ENCODE data around the gene FCGBP.

The FCGBP gene

DNA sequence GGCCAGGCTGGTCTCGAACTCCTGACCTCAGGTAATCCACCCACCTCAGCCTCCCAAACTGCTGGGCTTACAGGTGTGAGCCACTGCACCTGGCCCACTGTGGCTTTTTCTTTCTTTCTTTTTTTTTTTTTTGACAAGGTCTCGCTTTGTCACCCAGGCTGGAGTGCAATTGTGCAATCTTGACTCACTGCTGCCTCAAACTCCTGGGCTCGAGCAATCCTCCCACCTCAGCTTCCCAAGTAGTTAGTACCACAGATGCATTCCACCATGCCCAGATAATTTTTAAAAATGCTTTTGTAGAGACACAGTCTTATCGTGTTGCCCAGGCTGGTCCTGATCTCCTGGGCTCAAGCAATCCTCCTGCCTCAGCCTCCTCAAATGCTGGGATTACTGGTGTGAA is 12.1 kb upstream of the FCGBP start:
- DNase-seq (ENCODE audit: low read depth, low spot score) = no peak

DNA sequence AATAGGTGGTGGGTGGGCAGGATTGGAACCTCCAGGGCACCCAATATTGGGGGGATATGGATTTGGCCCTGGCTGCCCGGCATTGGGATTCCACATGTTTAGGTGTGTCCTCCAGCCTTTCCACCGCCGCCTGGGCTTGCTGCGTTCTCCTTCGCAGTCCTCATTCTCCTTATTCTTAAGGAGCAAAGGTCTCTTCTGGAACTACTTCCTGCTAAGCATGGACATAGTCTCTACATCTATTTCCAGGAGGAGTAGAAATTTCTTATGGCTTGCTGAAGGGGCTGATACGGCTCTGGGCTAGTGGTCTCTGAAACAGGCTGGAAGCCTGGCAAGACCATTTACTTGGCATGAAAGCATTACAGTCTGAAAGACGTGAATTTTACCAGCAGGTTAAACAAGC is 9.2 kb upstream of the FCGBP start:
- no peak for DNase-seq (ENCODE audit: low read depth, low spot score)

GRCh38 chr19:39942366-39942730 is 7.9 kb upstream of the FCGBP start:
- DNase-seq (ENCODE audit: low read depth, low spot score) = no peak

GRCh38 chr19:39941615-39942365 is 7.4 kb upstream of the FCGBP start:
- no peak for DNase-seq (ENCODE audit: low read depth, low spot score)

DNA sequence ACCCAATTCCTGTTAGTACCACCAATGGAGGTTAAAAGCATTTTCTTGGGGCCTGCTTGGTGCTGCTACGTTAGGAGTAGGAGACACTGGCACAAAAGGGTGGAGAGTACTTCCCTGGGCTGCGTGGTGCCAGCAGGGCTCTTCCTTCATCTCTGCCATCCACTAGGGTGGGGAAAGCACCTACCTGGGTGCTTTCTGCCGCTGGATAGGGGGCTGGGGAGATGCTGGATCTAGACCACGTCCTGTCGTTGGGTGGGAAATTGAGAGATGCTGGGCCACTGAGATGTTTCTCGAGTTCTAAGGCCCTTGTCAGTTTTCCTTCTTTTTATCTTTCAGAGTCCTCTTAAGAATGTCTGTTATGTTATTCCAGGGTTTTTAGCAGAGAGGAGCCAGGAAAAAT is 6.7 kb upstream of the FCGBP start:
- no peak for DNase-seq (ENCODE audit: low read depth, low spot score)

GRCh38 chr19:39940221-39940833 is 5.9 kb upstream of the FCGBP start:
- DNase-seq (ENCODE audit: low read depth, low spot score) = no peak

DNA sequence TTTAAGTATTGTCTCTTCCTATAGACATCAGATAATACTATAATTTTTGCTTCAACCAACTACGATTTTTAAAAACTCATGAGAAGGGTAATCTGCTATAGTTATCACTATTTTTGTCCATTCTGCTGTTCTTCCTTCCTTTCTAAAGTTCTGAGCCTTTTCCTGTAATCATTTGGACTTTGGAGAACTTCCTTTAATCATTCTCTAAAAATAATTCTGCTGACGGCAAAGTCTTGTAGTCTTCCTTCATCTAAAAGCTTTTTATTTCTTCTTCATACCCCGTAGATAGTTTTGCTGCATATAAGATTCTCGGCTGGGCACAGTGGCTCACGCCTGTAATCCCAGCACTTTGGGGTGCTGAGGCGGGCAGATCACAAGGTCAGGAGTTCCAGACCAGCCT is 5.1 kb upstream of the FCGBP start:
- DNase-seq (ENCODE audit: low read depth, low spot score) = no peak

- no peak for DNase-seq (ENCODE audit: low read depth, low spot score)
Observed at GRCh38 chr19:39937787-39938186, 3.4 kb upstream of the FCGBP start.

DNA sequence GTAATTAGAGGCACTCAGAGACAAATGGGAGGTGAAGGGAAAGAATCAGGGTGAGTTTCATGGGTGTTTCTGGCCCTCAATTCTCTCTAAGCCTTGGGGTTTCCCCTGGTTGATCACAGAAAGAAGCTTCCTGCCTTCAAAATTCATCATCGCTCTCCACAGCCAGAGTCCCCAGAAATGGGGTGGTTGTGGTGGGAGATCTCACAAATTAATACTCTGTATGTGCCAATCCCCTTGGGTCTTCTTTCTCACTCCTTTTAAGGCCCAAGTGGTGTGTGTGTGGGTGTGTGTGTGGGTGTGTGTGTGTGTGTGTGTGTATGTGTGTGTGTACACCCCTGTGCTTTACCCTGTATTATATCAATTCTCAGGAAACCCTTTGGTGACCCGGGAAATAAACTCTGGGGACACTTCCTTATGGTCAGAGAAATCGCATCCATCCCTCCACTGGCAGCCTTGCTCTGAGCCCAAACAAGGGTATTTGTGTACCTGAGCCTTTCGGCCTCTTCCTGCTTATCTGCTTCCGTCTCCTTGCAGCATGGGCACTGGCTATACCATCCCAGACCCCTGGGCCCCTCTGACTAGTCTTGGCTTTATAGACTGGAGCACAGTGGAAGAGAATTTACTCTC is 2.8 kb upstream of the FCGBP start:
- DNase-seq (ENCODE audit: low read depth, low spot score) = no peak

GRCh38 chr19:39936622-39937021 is 2.2 kb upstream of the FCGBP start:
- DNase-seq (ENCODE audit: low read depth, low spot score) = no peak

- DNase-seq (ENCODE audit: low read depth, low spot score) = no peak
Observed at GRCh38 chr19:39936020-39936419, 1.6 kb upstream of the FCGBP start.

GRCh38 chr19:39935364-39935661 is 879 bp upstream of the FCGBP start:
- DNase-seq (ENCODE audit: low read depth, low spot score) = no peak

- no peak for DNase-seq (ENCODE audit: low read depth, low spot score)
Observed at GRCh38 chr19:39929750-39930149, 4.7 kb downstream of the FCGBP start.

DNA sequence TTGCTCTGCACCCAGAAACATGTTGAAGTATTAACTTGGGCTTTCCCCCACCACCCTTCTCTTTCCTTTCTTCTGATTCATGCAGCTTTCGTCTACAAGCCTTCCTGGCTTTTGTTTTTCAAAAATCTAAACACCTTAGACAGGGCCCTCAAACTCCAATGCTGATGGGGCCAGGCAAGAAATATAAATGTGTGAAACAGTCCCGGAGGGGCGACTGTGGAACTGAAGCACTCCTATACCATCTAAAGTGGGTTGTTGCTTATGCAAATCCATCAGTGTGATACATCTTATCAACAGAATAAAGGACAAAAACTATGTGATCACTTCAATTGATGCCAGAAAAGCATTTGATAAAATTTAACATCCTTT is 6.1 kb downstream of the FCGBP start:
- no peak for DNase-seq (ENCODE audit: low read depth, low spot score)

GRCh38 chr19:39927524-39928356 is 6.7 kb downstream of the FCGBP start:
- DNase-seq (ENCODE audit: low read depth, low spot score) = no peak

DNA sequence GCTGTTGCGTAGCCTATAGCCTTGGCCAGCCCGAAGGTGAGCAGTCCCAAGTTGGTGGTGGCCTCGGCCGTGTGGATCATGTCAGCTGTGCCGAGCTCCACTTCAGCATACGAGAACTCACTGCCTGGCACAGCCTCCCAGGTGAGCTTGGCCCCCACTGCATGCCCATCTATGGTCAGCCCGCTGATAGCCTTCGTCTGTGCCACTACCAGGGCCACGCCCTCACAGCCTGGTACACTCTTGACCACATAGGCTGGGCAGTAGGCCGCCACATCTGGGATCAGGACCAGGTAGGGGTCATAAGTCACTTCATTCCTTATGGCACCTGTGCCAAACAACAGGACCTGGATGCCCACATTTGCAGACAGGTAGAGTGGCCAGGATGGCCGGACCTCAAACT is 7.4 kb downstream of the FCGBP start:
- no peak for DNase-seq (ENCODE audit: low read depth, low spot score)

- no peak for DNase-seq (ENCODE audit: low read depth, low spot score)
Observed at GRCh38 chr19:39926170-39926760, 8.2 kb downstream of the FCGBP start.

GRCh38 chr19:39924952-39925351 is 9.5 kb downstream of the FCGBP start:
- DNase-seq (ENCODE audit: low read depth, low spot score) = no peak

GRCh38 chr19:39924389-39924788 is 10.0 kb downstream of the FCGBP start:
- no peak for DNase-seq (ENCODE audit: low read depth, low spot score)

DNA sequence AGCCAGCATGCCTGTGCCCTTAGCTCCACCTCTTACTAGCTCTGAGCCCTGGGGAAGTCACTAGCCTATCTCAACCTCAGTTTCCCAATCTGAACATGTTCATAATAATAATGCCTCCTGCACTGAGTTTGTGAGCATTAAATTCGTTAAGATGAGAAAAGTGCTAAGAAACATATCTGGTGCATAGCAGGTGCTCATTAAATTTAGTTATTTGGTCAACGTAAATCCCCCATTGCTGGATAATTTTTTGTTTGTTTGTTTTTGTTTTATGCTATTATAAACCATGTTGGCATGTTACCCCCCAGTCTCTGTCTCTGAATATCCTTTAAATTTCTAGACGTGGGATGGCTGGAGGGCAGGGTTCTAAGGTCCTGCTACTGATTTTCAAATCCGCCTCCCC is 10.6 kb downstream of the FCGBP start:
- no peak for DNase-seq (ENCODE audit: low read depth, low spot score)

- DNase-seq (ENCODE audit: low read depth, low spot score) = no peak
Observed at GRCh38 chr19:39919976-39920375, 14.5 kb downstream of the FCGBP start.

- no peak for DNase-seq (ENCODE audit: low read depth, low spot score)
Observed at GRCh38 chr19:39918183-39918651, 16.2 kb downstream of the FCGBP start.
